Choroid plexus epithelial cell (primary cell): Measurements from ENCODE around the gene DNAH11.

Source experiments
- DNase-seq: peaks from one replicate; pipeline ENCODE4 v3.0.0-alpha.2; 2010; ENCODE audit warnings: low read depth
- H3K4me3 ChIP-seq: 2 replicates; pipeline ENCODE4 v1.5.1; 2011; ENCODE audit warnings: low read depth, mild to moderate bottlenecking, control low read depth, low read length, moderate library complexity
- TF ChIP-seq, protein P1 (sequence below): conservative IDR thresholded peaks from 2 replicates; pipeline ENCODE4 v1.5.1; 2011; ENCODE audit warnings: low read depth, mild to moderate bottlenecking, control low read depth, inconsistent platforms, low read length, moderate library complexity

The DNAH11 gene

GRCh38 chr7:21916176-21916575, 373.3 kb downstream of the DNAH11 start:
- TF ChIP-seq, protein P1, sequence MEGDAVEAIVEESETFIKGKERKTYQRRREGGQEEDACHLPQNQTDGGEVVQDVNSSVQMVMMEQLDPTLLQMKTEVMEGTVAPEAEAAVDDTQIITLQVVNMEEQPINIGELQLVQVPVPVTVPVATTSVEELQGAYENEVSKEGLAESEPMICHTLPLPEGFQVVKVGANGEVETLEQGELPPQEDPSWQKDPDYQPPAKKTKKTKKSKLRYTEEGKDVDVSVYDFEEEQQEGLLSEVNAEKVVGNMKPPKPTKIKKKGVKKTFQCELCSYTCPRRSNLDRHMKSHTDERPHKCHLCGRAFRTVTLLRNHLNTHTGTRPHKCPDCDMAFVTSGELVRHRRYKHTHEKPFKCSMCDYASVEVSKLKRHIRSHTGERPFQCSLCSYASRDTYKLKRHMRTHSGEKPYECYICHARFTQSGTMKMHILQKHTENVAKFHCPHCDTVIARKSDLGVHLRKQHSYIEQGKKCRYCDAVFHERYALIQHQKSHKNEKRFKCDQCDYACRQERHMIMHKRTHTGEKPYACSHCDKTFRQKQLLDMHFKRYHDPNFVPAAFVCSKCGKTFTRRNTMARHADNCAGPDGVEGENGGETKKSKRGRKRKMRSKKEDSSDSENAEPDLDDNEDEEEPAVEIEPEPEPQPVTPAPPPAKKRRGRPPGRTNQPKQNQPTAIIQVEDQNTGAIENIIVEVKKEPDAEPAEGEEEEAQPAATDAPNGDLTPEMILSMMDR: no peak
- DNase-seq: no peak
- H3K4me3 ChIP-seq: no peak overlapping the region

DNA sequence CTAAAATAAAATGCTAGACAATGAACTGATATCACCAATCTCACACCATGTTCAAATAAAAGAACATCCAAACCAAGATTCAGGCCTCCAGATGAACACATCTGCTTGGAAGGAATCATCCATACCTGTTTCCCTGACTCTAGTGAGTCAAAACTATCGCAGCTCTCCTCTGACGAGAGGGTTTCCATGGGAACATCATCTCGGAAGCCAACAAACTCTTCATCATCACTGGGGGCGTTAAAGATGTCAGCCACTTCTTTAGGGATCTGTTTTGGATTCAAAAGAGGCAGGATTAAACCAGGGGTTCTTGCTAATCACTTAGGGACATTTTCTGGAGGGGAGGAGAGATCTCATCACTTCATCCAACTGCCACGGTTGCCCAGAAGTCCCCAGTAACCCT, 373.8 kb downstream of the DNAH11 start:
- DNase-seq: no peak
- TF ChIP-seq, protein P1: no peak
- no peak overlapping the region for H3K4me3 ChIP-seq

DNA sequence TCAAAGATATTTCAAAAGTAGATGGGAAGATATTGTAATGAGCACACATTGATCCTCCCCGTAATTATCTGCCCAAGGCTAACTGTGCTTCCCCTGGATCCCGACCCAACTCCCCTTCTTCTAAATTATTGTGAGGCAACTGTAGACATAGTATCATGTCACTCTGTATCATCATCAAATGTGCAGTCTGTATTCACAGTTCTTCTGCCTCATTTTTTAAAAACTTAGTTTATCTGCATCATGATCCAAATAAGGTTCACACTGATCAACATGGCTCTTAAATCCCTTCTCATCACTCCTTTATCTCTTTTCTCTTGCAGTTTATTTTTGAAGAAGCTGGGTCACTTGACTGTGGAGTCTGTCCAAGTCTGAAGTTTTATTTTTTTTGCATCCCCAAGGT, 375.4 kb downstream of the DNAH11 start:
- H3K4me3 ChIP-seq: no peak overlapping the region
- no peak for DNase-seq
- TF ChIP-seq, protein P1: no peak

- DNase-seq: no peak
- no peak overlapping the region for H3K4me3 ChIP-seq
- TF ChIP-seq, protein P1: no peak
Measured at GRCh38 chr7:21920936-21921335, 378.1 kb downstream of the DNAH11 start.

DNA sequence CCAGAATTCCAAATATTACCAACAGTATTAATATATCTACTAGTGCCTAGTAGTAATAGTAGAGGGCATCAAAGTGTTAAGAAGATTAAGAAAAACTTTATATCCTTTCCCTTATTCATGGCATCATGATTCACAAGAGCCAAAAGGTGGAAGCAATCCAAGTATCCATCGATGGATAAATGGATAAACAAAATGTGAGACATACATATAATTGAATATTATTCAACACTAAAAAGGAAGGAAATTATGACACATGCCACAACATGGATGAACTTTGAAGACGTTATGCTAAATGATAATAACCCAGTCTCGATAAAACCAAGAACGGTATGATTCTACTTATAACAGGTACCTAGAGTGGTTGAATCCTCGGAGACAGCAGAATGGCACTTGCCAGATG, 379.8 kb downstream of the DNAH11 start:
- TF ChIP-seq, protein P1: no peak
- DNase-seq: no peak
- H3K4me3 ChIP-seq: no peak overlapping the region

DNA sequence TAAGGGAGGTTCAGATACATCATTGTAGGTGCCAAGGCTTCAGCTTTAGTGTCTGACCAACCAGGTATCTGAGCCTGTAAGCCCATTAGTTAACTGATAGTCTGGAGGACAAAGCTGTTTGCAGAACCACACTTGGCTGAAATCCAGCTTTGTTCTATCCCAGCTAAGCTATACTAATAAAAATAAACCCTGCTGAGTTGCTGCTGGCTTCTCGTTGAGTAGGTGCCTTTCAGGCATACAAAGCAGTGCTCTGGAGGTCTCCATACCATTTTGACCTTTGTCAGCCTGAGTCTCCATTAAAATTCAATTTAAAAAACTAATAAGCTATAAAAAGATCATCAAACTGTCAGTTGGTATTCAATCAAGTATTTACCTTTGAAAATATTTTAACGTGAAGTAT, 380.8 kb downstream of the DNAH11 start:
- H3K4me3 ChIP-seq: no peak overlapping the region
- TF ChIP-seq, protein P1: no peak
- peak; percentile 81 for DNase-seq

GRCh38 chr7:21926448-21926847, 383.6 kb downstream of the DNAH11 start:
- H3K4me3 ChIP-seq: no peak overlapping the region
- TF ChIP-seq, protein P1: no peak
- no peak for DNase-seq
